K562 (cell line): ENCODE data around the gene FAM78B. TPM values are rescaled to one million over a fixed set of nuclear protein-coding genes. Genes with fewer than 3 reads are reported as not detected.

Experiments used
- KLF13 ChIP-seq: fragments of 450-650 bp; IDR thresholded peaks from 2 replicates; pipeline ENCODE4 v1.6.1; 2016; ENCODE audit warnings: missing genetic modification characterization, low read depth, mild to moderate bottlenecking, missing compliant biosample characterization, moderate library complexity, borderline replicate concordance
- XRCC3 ChIP-seq: fragments of 450-650 bp; IDR thresholded peaks from 2 replicates; pipeline ENCODE4 v1.6.1; 2017; ENCODE audit warnings: mild to moderate bottlenecking, moderate library complexity
- YBX1 ChIP-seq: fragments of 450-650 bp; IDR thresholded peaks from 2 replicates; pipeline ENCODE4 v1.7.1; 2016; ENCODE audit warnings: mild to moderate bottlenecking
- ZMIZ1 ChIP-seq, 2 experiments: fragments of 150-350 bp in 1 of 2; IDR thresholded peaks; 2 replicates each; pipeline ENCODE4 v1.6.1; 2012 to 2016; ENCODE audit warnings: low read depth in 2 of 2, low read length in 2 of 2, mild to moderate bottlenecking in 1 of 2, moderate library complexity in 1 of 2
- ZNF232 ChIP-seq: sonication (generic); formaldehyde crosslinking; IDR thresholded peaks from 2 replicates; pipeline ENCODE4 v1.8.0; 2022; ENCODE audit warnings: mild to moderate bottlenecking, missing genetic modification reagents
- polyA plus RNA-seq, 8 experiments: library from polyadenylated mRNA; depleted of rRNA in 4 of 8; stranded (reverse) in 5 of 8; unstranded in 3 of 8; fragments of >200 nt; fragmentation: Nextera tagmentation in 2 of 8; fragmentation: Illumina TruSeq in 1 of 8; extraction: Ambion mirVana in 2 of 8; extraction: Trizol in 1 of 8; gene quantifications; 2 replicates each; pipeline versions ENCODE4 v1.2.1 to v1.2.3, GENCODE V29; 2011 to 2014; ENCODE audit warnings: inconsistent platforms in 1 of 8, missing spikeins in 1 of 8
- total RNA-seq, 7 experiments: library from RNA; depleted of rRNA in 6 of 7; stranded (reverse); fragments of >200 nt in 6 of 7; fragmentation: Illumina TruSeq in 2 of 7; extraction: Trizol in 2 of 7; gene quantifications; 2 replicates each; pipeline versions ENCODE4 v1.2.1 to v1.2.3, GENCODE V29; 2011 to 2021; ENCODE audit warnings: low replicate concordance in 1 of 7
- TF ChIP-seq, protein P1 (sequence below), 2 experiments: fragments of 450-650 bp in 1 of 2; sonication (generic) in 1 of 2; formaldehyde crosslinking in 1 of 2; IDR thresholded peaks in 1 of 2; conservative IDR thresholded peaks in 1 of 2; 2 replicates each; pipeline versions ENCODE4 v1.6.1 to v1.8.1; 2016 to 2023; ENCODE audit warnings: mild to moderate bottlenecking in 2 of 2, moderate library complexity in 2 of 2, inconsistent platforms in 1 of 2, missing genetic modification reagents in 1 of 2

FAM78B gene
- total and polyA plus RNA-seq, 9 of the 15 experiments (the other 6 are each of a cell fraction or from before 2014, with no cell fraction given), result 0.04 to 0.43 (median 0.29) TPM; not detected in 1

DNA sequence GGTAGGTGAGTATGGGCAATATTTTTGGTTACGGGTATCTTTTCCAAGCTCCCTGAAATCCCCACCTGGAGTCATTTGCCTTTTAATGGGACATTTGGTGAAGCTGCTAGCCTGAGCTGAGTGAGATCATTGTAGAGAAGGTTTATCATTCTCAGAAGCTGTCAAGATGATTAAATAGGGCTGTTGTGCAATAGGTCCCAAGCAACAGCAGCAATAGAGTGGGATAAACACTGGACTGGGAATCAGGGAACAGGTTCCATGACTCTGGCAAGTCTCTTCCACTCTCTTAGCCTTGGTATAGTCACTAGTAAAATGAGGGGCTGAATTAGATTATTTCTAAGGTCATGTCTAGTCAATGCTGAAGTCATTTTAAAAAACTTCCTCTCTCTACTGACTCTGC lies 30.3 kb upstream of the FAM78B start (continued):
- TF ChIP-seq ZMIZ1 (IDR thresholded peaks at IDR 0.05; ENCODE audit: low read depth in 2 of 2, low read length in 2 of 2) (no peak), KLF13 (tag) (no peak), ZNF232 (CRISPR knock-in tag) (no peak), YBX1 (no peak), XRCC3 (no peak)
- TF ChIP-seq, protein P1, sequence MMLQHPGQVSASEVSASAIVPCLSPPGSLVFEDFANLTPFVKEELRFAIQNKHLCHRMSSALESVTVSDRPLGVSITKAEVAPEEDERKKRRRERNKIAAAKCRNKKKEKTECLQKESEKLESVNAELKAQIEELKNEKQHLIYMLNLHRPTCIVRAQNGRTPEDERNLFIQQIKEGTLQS (IDR thresholded peaks at IDR 0.05), result 0 out of 2 replicates have a peak, but pooled peaks have one; percentile 7
- TF ChIP-seq, protein P1 (CRISPR knock-in tag; conservative IDR thresholded peaks at IDR 0.05), result no peak
